RWPE2 (cell line): ENCODE measurements around the gene ADSS1.

Experiments used
- ATAC-seq: fragments of 200-7000 bp; cut with Tn5 transposase; 3 replicates; pipeline ENCODE4 v1.9.1; 2021; ENCODE audit warnings: low read depth
- DNase-seq: peaks from one replicate; pipeline ENCODE4 v3.0.0-alpha.2; 2020; ENCODE audit warnings: low spot score
- H3K27ac ChIP-seq: fragments of 450-650 bp; 2 replicates; pipeline ENCODE4 v1.5.1; 2017; ENCODE audit warnings: mild to moderate bottlenecking; ENCODE audit not compliant: poor library complexity, severe bottlenecking
- H3K27me3 ChIP-seq: fragments of 250-450 bp; sonication (Bioruptor Pico); 2 replicates; pipeline ENCODE4 v1.5.1; 2021; ENCODE audit warnings: mild to moderate bottlenecking, moderate library complexity; ENCODE audit not compliant: insufficient read depth, poor library complexity, severe bottlenecking
- H3K36me3 ChIP-seq: fragments of 250-450 bp; sonication (Bioruptor Pico); 2 replicates; pipeline ENCODE4 v1.5.1; 2020; ENCODE audit warnings: low read depth, mild to moderate bottlenecking, moderate library complexity
- H3K4me1 ChIP-seq: fragments of 250-450 bp; sonication (Bioruptor Pico); 2 replicates; pipeline ENCODE4 v1.5.1; 2021; ENCODE audit warnings: mild to moderate bottlenecking, moderate library complexity; ENCODE audit not compliant: insufficient read depth, poor library complexity, severe bottlenecking
- H3K4me3 ChIP-seq: fragments of 250-450 bp; sonication (Bioruptor Pico); 2 replicates; pipeline ENCODE4 v1.5.1; 2021; ENCODE audit warnings: mild to moderate bottlenecking, moderate library complexity; ENCODE audit not compliant: severe bottlenecking
- H3K9me3 ChIP-seq: fragments of 250-450 bp; sonication (Bioruptor Pico); 2 replicates; pipeline ENCODE4 v1.5.1; 2021; ENCODE audit warnings: mild to moderate bottlenecking, moderate library complexity; ENCODE audit not compliant: severe bottlenecking
- TF ChIP-seq, protein P1 (sequence below): fragments of 450-650 bp; IDR thresholded peaks from one replicate; pipeline ENCODE4 v1.5.1; 2017; ENCODE audit warnings: mild to moderate bottlenecking, moderate library complexity; ENCODE audit not compliant: poor library complexity, severe bottlenecking

Gene ADSS1

GRCh38 chr14:104687601-104688504, 36.2 kb upstream of the ADSS1 start:
- Histone ChIP-seq H3K4me1 (peaks cover 41% of the 10 kb centered on the region), H3K9me3 (no peaks in the 10 kb centered on the region), H3K27ac (peak overlapping the region; percentile 97), H3K4me3 (peak overlapping the region; percentile 94), H3K27me3 (no peaks in the 10 kb centered on the region), H3K36me3 (peaks cover 24% of the 10 kb centered on the region)
- DNase-seq = peak; percentile 98
- peak; percentile 78 for ATAC-seq
- TF ChIP-seq, protein P1, sequence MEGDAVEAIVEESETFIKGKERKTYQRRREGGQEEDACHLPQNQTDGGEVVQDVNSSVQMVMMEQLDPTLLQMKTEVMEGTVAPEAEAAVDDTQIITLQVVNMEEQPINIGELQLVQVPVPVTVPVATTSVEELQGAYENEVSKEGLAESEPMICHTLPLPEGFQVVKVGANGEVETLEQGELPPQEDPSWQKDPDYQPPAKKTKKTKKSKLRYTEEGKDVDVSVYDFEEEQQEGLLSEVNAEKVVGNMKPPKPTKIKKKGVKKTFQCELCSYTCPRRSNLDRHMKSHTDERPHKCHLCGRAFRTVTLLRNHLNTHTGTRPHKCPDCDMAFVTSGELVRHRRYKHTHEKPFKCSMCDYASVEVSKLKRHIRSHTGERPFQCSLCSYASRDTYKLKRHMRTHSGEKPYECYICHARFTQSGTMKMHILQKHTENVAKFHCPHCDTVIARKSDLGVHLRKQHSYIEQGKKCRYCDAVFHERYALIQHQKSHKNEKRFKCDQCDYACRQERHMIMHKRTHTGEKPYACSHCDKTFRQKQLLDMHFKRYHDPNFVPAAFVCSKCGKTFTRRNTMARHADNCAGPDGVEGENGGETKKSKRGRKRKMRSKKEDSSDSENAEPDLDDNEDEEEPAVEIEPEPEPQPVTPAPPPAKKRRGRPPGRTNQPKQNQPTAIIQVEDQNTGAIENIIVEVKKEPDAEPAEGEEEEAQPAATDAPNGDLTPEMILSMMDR = no peak

- H3K9me3 ChIP-seq = no peaks in the 10 kb centered on the region
- H3K4me1 ChIP-seq = peaks cover 37% of the 10 kb centered on the region
- peak overlapping the region; percentile 97 for H3K27ac ChIP-seq
- H3K4me3 ChIP-seq = peak overlapping the region; percentile 94
- H3K27me3 ChIP-seq = no peaks in the 10 kb centered on the region
- no peak for DNase-seq
- peak; percentile 0; the same call in 1 of the 3 replicates for ATAC-seq
- TF ChIP-seq, protein P1 = no peak
- H3K36me3 ChIP-seq = peaks cover 28% of the 10 kb centered on the region
Measured at GRCh38 chr14:104688505-104689108, 35.4 kb upstream of the ADSS1 start.

GRCh38 chr14:104689109-104689880, 34.7 kb upstream of the ADSS1 start, which contains the start of gene INF2:
INF2 (plus strand) TSS chr14:104689618; CDS start chr14:104701366, 11,748 bp downstream.
- ATAC-seq (peak; percentile 47), DNase-seq (no peak)
- peaks cover 42% of the 10 kb centered on the region for H3K4me1 ChIP-seq
- H3K27me3 ChIP-seq = no peaks in the 10 kb centered on the region
- H3K36me3 ChIP-seq = peaks cover 32% of the 10 kb centered on the region
- TF ChIP-seq, protein P1 = peak; percentile 30
- H3K9me3 ChIP-seq = no peaks in the 10 kb centered on the region
- H3K27ac ChIP-seq = peak within 1 kb of the TSS; percentile 97
- peak within 1 kb of the TSS; percentile 94 for H3K4me3 ChIP-seq

DNA sequence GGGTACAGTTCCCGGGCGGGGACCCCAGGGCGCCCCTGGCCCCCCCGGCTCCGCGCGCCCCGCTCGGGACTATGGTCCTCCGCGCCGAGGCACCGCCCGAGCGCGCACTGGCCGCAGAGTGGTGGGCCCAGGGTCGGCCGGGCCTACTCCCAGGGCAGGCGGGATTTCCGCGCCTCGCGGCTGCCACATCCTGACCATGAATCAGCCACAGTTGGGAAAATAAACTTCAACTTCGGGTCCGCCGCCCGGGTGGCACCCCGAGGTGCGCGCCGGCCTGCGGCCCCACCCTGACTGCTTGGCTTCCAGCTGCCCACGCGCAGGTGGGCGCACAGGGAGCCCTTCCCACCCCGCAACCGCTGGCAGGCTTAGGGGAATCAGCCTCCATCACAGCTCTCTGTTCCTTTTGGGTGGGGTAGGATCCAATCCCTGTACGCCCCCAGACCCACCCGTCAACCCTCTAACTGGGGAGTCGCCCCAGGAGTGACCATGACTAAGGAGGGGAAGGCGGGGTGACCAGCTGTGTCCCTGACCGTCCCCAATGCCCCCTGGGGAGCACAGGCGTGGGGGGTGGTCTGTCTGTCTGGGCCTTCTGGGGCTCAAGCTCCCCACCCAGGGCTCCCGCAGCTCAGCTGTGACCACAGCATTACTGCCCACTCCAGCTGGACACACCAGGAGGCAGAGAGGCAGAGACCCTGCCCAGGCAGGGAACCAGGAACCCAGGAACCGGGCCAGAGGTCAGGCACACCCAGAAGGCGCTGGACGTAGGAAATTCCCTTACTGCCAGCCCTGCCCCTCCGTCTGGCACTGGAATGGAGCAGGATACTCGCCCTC, 33.9 kb upstream of the ADSS1 start:
- Histone ChIP-seq H3K4me1 (peaks cover 46% of the 10 kb centered on the region), H3K4me3 (peak overlapping the region; percentile 94), H3K36me3 (peaks cover 37% of the 10 kb centered on the region), H3K27ac (peak overlapping the region; percentile 97), H3K27me3 (no peaks in the 10 kb centered on the region), H3K9me3 (no peaks in the 10 kb centered on the region)
- DNase-seq (no peak), ATAC-seq (no peak)
- TF ChIP-seq, protein P1 = no peak
